ENCODE measurements around the gene HEG1. TPM values are rescaled to one million over a fixed set of nuclear protein-coding genes. Genes with fewer than 3 reads are reported as not detected.

Gene HEG1
- total and polyA plus RNA-seq, 2 donors (not counting 3 experiments of a cell fraction or from before 2014, with no cell fraction given) = 50.1 to 106 TPM

GRCh38 chr3:124976383-124976782 is 79.4 kb downstream of the HEG1 start:
- no peak overlapping the region for H3K9ac ChIP-seq (replicated peaks; ENCODE audit: extremely low read depth, insufficient read depth, low read length)
- H4K20me1 ChIP-seq (replicated peaks; ENCODE audit: control insufficient read depth, extremely low read depth, insufficient read depth, low read length) = no peaks in the 10 kb centered on the region
- H3K36me3 ChIP-seq (ENCODE audit: control insufficient read depth in 2 of 2, extremely low read depth in 1 of 2, insufficient read depth in 2 of 2, low read length in 2 of 2) = peaks cover 3 to 6% of the 10 kb centered on the region in 2 experiments
- dilution Hi-C loops (cut with MboI; ENCODE audit: extremely low pct_ligation_motif_present, low sequenced_read_pairs) = no loop called here
- no TSS peak for BruUV-seq (replicated peaks)
- intact Hi-C loops (cut with micrococcal nuclease) = no loop called here
- no peak overlapping the region for H3K4me2 ChIP-seq (ENCODE audit: insufficient read depth, low read length)
- no peak for FAIRE-seq
- H3K79me2 ChIP-seq (ENCODE audit: control insufficient read depth, insufficient read depth, low read length) = no peaks in the 10 kb centered on the region
- H3K9me3 ChIP-seq (replicated peaks; ENCODE audit: control insufficient read depth, insufficient read depth, low read length) = no peaks in the 10 kb centered on the region
- TF ChIP-seq EZH2 (IDR thresholded peaks at IDR 0.05; ENCODE audit: borderline replicate concordance, low read depth, low read length, severe bottlenecking) (no peak), POLR2AphosphoS5 (IDR thresholded peaks at IDR 0.05; ENCODE audit: insufficient read depth, low read depth, low read length) (no peak), FOS (IDR thresholded peaks at IDR 0.05; ENCODE audit: borderline replicate concordance, insufficient read depth, low read length) (no peak), GATA2 (IDR thresholded peaks at IDR 0.05; ENCODE audit: insufficient read depth, insufficient read length, low read depth, low read length) (no peak), POLR2A (IDR thresholded peaks at IDR 0.05; ENCODE audit: low read depth, low read length) (no peak), MYC (IDR thresholded peaks at IDR 0.05; ENCODE audit: low read depth, low read length) (no peak), JUN (IDR thresholded peaks at IDR 0.05; ENCODE audit: borderline replicate concordance, insufficient read depth, insufficient read length, low read depth) (no peak)
- TF ChIP-seq, protein P1, sequence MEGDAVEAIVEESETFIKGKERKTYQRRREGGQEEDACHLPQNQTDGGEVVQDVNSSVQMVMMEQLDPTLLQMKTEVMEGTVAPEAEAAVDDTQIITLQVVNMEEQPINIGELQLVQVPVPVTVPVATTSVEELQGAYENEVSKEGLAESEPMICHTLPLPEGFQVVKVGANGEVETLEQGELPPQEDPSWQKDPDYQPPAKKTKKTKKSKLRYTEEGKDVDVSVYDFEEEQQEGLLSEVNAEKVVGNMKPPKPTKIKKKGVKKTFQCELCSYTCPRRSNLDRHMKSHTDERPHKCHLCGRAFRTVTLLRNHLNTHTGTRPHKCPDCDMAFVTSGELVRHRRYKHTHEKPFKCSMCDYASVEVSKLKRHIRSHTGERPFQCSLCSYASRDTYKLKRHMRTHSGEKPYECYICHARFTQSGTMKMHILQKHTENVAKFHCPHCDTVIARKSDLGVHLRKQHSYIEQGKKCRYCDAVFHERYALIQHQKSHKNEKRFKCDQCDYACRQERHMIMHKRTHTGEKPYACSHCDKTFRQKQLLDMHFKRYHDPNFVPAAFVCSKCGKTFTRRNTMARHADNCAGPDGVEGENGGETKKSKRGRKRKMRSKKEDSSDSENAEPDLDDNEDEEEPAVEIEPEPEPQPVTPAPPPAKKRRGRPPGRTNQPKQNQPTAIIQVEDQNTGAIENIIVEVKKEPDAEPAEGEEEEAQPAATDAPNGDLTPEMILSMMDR (IDR thresholded peaks at IDR 0.05; ENCODE audit: extremely low read depth in 1 of 2, insufficient read depth in 1 of 2, low read depth in 1 of 2, low read length in 2 of 2) = no peak
- TF ChIP-seq, protein P2, sequence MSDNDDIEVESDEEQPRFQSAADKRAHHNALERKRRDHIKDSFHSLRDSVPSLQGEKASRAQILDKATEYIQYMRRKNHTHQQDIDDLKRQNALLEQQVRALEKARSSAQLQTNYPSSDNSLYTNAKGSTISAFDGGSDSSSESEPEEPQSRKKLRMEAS (IDR thresholded peaks at IDR 0.05; ENCODE audit: insufficient read depth, insufficient read length) = no peak
- H3K9me1 ChIP-seq (replicated peaks; ENCODE audit: control insufficient read depth, extremely low read depth, insufficient read depth, low read length) = no peaks in the 10 kb centered on the region
- H3K4me3 ChIP-seq (replicated peaks in 1 of 3; ENCODE audit: insufficient read depth in 1 of 3, low read depth in 1 of 3, low read length in 3 of 3) = no peak overlapping the region
- H3K27me3 ChIP-seq (ENCODE audit: control insufficient read depth in 2 of 2, insufficient read depth in 2 of 2, low read length in 2 of 2) = no peaks in the 10 kb centered on the region
- H3K4me1 ChIP-seq (ENCODE audit: control insufficient read depth, extremely low read depth, insufficient read depth, low read length) = no peaks in the 10 kb centered on the region
- no peak overlapping the region for H2AFZ ChIP-seq (ENCODE audit: low read depth, low read length)
- no peak overlapping the region for H3K27ac ChIP-seq (ENCODE audit: insufficient read depth, low read depth, low read length)
- ChIA-PET POLR2A (no interaction called here), CTCF (interaction anchor here (0.6 kb wide), 1 partner anchor 11 kb away, joined by 3 read pairs; no protein-coding TSS in a partner anchor)
- no peak for DNase-seq (ENCODE audit: low read depth, low spot score)
